ENCODE measurements around the gene CD300C. TPM values are rescaled to one million over a fixed set of nuclear protein-coding genes. Genes with fewer than 3 reads are reported as not detected.
"Not testable (repeated sequence)": the region's sequence is repeated elsewhere in the genome, so short reads cannot be mapped to it uniquely, and the experiment has no call there.

CD300C gene
- total RNA-seq, 1 donor from 2014 or later: not detected

GRCh38 chr17:74530831-74531150, 15.1 kb downstream of the CD300C start:
- no peak for DNase-seq

- no peak for DNase-seq
Measured at GRCh38 chr17:74529243-74529642, 16.7 kb downstream of the CD300C start.

- no peak for DNase-seq
Measured at GRCh38 chr17:74528491-74529199, 17.3 kb downstream of the CD300C start.

DNA sequence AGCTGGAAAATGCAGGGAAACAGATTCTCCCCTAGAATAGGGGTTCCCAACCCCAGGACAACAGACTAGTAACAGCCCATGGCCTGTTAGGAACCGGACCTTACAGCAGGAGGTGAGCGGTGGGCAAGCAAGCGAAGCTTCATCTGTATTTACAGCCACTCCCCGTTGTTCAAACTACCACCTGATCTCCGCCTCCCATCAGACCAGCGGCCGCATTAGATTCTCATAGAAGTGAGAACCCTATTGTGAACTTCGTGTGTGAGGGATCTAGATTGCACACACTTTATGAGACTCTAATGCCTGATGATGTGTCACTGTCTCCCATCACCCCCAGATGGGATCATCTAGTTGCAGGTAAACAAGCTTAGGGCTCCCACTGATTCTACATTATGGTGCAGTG, 18.2 kb downstream of the CD300C start:
- no peak for DNase-seq

- DNase-seq: no peak
Measured at GRCh38 chr17:74527081-74527480, 18.8 kb downstream of the CD300C start.

- no peak for DNase-seq
Measured at GRCh38 chr17:74526681-74527080, 19.2 kb downstream of the CD300C start.

DNA sequence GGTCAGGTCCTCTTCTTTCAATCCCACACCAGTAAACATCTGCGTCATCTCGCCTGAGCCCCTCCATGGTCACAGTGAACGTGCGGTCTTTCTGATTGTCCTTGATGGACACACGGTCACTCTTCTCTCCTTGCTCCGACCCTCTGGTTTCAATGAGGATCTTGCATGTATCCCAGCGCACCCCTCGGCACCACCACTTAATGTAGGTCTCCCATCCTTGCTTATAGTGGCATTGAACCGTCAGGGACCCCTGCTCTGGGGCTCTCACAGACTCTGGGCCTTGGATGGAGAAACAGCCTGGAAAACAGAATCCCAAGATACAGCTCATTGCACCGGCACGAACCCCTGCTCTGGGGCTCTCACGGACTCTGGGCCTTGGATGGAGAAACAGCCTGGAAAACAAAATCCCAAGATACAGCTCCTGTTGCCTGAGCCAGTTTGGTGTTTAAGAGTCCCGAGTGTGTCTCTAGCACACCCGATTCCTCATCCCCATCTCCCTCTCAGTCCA, 20.1 kb downstream of the CD300C start:
- no peak for DNase-seq

DNA sequence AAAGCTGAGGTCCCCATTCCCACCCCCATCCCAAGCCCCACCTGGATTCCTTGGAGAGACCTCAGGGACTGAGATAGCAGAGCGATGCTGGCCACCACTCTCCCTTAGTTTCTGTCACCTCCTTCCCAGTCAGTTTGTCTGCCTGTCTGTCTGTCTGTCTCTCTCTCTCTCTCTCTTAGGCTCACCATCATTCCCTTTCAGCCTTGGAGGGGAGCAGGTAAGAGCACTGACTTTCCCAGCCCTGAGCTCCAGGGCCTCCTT, 20.5 kb downstream of the CD300C start:
- no peak for DNase-seq

- no peak for DNase-seq
Measured at GRCh38 chr17:74524653-74525464, 21.1 kb downstream of the CD300C start.

DNA sequence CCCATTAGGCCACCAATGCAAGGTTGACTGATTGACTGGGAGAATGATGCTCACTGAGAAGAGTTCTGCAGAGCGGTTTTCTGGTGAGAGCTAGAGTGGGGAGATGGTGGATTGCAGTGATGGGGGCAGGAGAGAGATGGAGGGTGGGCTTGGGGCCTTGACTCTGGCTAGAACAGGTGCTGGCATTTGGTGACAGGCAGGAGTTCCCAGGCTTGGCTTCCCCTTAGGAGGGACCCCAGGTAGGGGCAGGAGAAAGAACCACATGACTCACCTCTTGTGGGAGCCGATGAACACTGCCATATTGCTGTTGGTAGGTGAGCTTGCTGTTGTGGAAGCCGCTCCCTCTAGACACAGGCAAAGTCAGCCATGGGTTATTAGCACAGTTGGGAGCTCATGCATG, 22.6 kb downstream of the CD300C start:
- DNase-seq: no peak

GRCh38 chr17:74522381-74523105, 23.4 kb downstream of the CD300C start:
- no peak for DNase-seq

DNA sequence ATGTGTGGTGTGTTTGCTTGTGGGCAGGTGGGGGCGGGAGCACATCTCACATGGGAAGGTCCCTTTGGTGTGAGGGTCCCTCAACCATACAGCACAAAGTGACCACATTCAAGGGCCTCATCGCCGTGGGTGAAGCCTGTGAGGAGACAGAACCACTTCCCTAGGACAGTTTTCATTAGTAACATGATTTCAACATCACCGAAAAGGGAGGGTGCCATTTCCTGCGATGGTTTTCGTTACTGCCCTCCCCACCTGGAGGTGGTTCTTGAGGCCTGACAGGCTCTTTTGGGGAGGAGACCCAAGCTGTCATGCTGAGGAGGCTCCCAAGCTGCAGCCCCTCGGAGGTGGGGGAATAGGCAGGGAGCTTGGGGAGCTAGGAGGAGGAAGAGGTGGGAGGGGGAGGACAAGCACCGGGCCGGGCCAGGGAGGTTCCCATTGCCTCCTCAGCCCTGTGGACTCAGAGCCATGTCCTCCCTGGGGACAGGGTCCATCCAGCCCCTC, 24.2 kb downstream of the CD300C start:
- DNase-seq: no peak

- peak; percentile 13 for DNase-seq
Measured at GRCh38 chr17:74520790-74521480, 25.0 kb downstream of the CD300C start.

DNA sequence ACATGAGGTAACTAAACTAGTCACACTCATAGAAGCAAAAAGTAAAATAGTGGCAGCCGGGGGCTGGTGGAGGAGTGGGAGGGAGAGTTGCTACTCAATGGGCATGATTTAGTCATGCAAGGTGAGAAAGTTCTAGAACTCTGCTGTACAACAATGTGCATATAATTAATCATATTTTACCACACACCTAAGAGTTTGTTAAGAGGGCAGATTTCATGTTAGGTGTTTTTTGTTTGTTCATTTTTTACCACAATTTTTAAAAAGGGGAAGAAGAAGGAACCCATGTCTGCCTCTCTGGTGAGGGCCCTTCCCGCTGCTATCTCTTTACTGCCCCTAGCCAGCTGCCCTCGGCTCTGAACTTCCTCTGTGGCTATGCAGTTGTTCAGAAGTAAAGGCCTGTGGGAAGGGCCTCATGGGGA, 25.9 kb downstream of the CD300C start:
- DNase-seq: no peak

- DNase-seq: not testable (repeated sequence)
Measured at GRCh38 chr17:74518413-74518981, 27.4 kb downstream of the CD300C start.

DNA sequence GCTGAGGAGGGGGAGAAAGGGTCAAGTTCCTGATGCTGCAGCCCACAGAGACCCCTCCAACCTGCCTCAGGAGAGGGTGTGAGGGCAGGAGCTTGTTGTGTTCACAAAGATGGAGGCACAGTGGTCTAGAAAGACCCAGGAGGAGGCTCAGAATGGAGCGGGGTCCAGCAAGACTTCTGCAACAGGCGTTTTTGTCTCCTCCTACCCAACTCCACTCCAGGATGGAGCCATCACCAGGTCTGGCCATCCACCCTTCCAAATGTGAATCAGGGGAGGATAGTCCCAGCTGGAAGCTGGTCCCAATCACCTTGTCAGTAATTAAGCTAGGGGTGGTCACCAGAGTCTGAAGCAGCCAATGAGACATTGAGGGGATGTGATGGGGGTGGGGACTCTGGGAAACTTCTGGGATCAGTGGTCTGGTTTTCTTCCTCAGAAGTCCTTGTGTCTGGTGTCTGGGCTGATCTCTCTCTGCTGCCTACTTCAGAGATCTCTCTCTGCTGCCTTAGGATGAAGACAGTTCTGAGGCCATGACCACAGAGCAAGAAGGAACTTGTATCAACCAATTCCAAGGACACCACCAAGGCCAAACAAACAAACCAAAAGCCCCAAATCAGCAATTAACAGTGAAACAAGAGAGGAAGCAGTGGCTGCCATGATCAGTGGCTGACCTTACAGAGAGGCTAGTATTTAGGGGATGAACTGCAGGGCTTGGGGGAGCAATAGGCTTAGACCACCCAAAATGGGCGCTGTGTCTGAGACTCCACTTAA, 29.2 kb downstream of the CD300C start:
- no peak for DNase-seq

DNA sequence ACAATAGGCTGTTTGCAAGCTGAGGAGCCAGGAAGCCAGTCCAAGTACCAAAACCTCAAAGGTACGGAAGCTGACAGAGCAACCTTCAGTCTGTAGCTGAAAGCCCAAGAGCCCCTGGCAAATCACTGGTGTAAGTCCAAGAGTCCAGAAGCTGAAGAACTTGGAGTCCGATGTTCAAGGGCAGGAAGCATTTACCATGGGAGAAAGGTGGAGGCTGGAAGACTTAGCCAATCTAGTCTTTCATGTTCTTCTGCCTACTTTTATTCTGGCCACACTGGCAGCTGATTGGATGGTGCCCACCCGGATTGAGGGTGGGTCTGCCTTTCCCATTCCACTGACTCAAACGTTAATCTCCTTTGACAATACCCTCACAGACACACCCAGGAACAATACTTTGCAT, 30.0 kb downstream of the CD300C start:
- DNase-seq: no peak

DNA sequence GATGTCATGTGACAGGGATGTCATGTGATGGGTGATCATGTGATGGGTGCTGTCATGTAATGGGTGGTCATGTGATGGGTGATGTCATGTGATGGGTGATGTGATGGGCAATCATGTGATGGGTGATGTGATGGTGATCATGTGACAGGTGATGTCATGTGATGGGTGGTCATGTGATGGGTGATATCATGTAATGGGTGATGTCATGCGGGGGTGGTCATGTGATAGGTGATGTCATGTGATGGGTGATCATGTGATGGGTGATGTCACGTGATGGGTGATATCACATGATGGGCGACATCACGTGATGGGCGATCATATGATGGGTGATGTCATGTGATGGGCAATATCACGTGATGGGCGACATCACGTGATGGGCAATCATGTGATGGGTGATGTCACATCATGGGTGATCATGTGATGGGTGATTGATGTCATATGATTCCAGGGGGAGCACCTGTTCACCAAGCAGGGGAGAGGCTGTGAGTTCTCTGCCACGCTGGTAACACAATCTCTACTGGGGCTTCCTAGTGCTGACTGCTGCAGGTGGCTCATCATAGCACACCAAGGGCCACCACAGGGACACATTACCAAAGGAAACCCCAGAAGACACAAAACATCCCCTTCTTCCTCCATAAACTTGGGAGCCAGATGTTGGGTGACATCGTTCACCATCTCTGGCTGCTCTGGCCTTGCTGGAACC, 31.1 kb downstream of the CD300C start:
- DNase-seq: no peak

DNA sequence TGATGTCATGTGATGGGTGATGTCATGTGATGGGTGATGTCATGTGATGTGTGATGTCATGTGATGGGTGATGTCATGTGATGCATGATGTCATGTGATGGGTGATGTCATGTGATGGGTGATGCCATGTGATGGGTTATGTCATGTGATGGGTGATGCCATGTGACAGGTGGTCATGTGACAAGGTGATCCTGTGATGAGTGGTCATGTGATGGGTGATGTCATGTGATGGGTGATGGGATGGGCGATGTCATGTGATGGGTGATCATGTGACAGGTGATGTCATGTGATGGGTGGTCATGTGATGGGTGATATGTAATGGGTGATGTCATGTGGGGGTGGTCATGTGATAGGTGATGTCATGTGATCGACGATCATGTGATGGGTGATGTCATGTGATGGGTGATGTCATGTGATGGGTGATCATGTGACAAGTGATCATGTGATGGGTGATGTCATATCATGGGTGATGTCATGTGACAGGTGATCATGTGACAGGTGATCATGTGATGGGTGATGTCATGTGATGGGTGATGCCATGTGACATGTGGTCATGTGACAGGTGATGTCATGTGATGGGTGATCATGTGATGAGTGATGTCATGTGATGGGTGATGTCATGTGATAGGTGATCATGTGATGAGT, 31.8 kb downstream of the CD300C start:
- DNase-seq: peak; percentile 58

- DNase-seq: no peak
Measured at GRCh38 chr17:74512624-74513091, 33.3 kb downstream of the CD300C start.

All from dermis blood vessel endothelial cell (primary cell).